PC-9 (cell line): ENCODE measurements around the gene SLC6A6. TPM values are rescaled to one million over a fixed set of nuclear protein-coding genes. Genes with fewer than 3 reads are reported as not detected.

ENCODE experiments used
- BruUV-seq: library from RNA; stranded (reverse); fragments of 400-500 nt; replicated peaks from 2 replicates; lab custom pipeline; 2021; lab: Mats Ljungman, UMichigan
- CTCF ChIA-PET: fragments of 300-600 bp; sonication (Branson Sonifier 250); formaldehyde crosslinking; loops from one replicate; lab custom pipeline; 2022; ENCODE audit warnings: antibody characterized with exemption; lab: Charles Lee
- POLR2A ChIA-PET: fragments of 300-600 bp; sonication (Branson Sonifier 250); formaldehyde crosslinking; loops from one replicate; lab custom pipeline; 2022; ENCODE audit warnings: antibody characterized with exemption; ENCODE audit not compliant: unreplicated experiment; lab: Charles Lee
- DNase-seq, 2 experiments: peaks; one replicate each; pipeline versions ENCODE4 v3.0.0 to v3.0.0-alpha.2; 2015 to 2022; ENCODE audit warnings: mixed read lengths in 1 of 2
- H2AFZ ChIP-seq: fragments of 200-600 bp; sonication (generic); 2 replicates; pipeline ENCODE4 v1.8.1; 2017; ENCODE audit warnings: antibody characterized with exemption
- H3F3A ChIP-seq: fragments of 200-600 bp; sonication (generic); 2 replicates; pipeline ENCODE4 v1.8.1; 2017; ENCODE audit warnings: antibody characterized with exemption, mild to moderate bottlenecking, low read depth; ENCODE audit not compliant: insufficient read depth
- H3K27ac ChIP-seq: fragments of 200-600 bp; sonication (generic); 2 replicates; pipeline ENCODE4 v1.6.1; 2016; ENCODE audit warnings: mixed run types
- H3K27me3 ChIP-seq: fragments of 200-600 bp; sonication (generic); 2 replicates; pipeline ENCODE4 v1.6.1; 2016; ENCODE audit warnings: low read depth, mixed run types; ENCODE audit not compliant: insufficient read depth
- H3K36me3 ChIP-seq: fragments of 200-600 bp; sonication (generic); 2 replicates; pipeline ENCODE4 v1.6.1; 2016; ENCODE audit warnings: low read depth, mixed run types
- H3K4me1 ChIP-seq: fragments of 200-600 bp; sonication (generic); replicated peaks from 2 replicates; pipeline ENCODE4 v1.6.1; 2016; ENCODE audit warnings: mixed run types; ENCODE audit not compliant: insufficient read depth
- H3K4me2 ChIP-seq: fragments of 200-600 bp; sonication (generic); 2 replicates; pipeline ENCODE4 v1.6.1; 2017; ENCODE audit warnings: mixed run types
- H3K4me3 ChIP-seq: fragments of 200-600 bp; sonication (generic); 2 replicates; pipeline ENCODE4 v1.6.1; 2016; ENCODE audit warnings: mixed run types
- H3K79me2 ChIP-seq: fragments of 200-600 bp; sonication (generic); 2 replicates; pipeline ENCODE4 v1.6.1; 2017; ENCODE audit warnings: low read depth, mixed run types
- H3K9me2 ChIP-seq: fragments of 200-600 bp; sonication (generic); 2 replicates; pipeline ENCODE4 v1.8.1; 2017; ENCODE audit warnings: mild to moderate bottlenecking; ENCODE audit not compliant: insufficient read depth
- H3K9me3 ChIP-seq: fragments of 200-600 bp; sonication (generic); 2 replicates; pipeline ENCODE4 v1.8.1; 2016; ENCODE audit warnings: low read depth; ENCODE audit not compliant: insufficient read depth
- H4K20me1 ChIP-seq: fragments of 200-600 bp; sonication (generic); 2 replicates; pipeline ENCODE4 v1.8.1; 2017; ENCODE audit not compliant: insufficient read depth
- EZH2 ChIP-seq: fragments of 200-600 bp; sonication (generic); IDR thresholded peaks from 2 replicates; pipeline ENCODE4 v1.8.0; 2017; ENCODE audit warnings: antibody characterized with exemption, low read depth
- intact Hi-C: fragments of 100-400 bp; cut with micrococcal nuclease; formaldehyde crosslinking; loops from one replicate; pipeline ENCODE4 v1.10.0; 2022; ENCODE audit not compliant: unreplicated experiment
- total RNA-seq: library from RNA; stranded (reverse); gene quantifications from 2 replicates; pipeline ENCODE4 v1.2.3, GENCODE V29; 2021
- TF ChIP-seq, protein P1 (sequence below): fragments of 200-600 bp; sonication (generic); conservative IDR thresholded peaks from 2 replicates; pipeline ENCODE4 v1.6.1; 2017; ENCODE audit warnings: mixed run types, antibody characterized with exemption, mild to moderate bottlenecking, moderate library complexity

SLC6A6 gene
- total RNA-seq, 1 experiment from 2014 or later = 122 TPM

DNA sequence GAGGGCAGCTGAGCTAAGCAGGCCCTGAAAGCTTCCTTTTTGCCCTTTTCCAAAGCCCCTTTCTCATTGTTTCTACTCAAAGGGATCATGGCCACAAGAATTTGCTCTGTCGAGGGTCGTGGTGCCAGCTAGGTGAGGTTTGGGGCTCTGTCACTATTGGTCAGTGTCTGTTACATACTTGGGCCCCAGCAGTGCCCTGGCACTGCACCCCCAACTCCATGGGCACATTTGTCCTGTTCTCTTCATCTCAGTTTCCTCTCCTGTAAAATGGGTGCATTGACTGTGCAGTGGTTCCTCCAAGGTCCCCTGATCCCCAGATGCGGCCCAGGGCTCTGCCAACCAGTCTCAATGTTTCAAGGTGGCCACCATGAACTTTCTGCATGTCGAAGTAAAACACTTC is 62.1 kb downstream of the SLC6A6 start:
- DNase-seq = no peak
- no peaks in the 10 kb centered on the region for H3K27me3 ChIP-seq
- ChIA-PET POLR2A (interaction anchor here (0.6 kb wide), 1 partner anchor 78 kb away, joined by 3 read pairs; no protein-coding TSS in a partner anchor), CTCF (no interaction called here)
- no peaks in the 10 kb centered on the region for H3K9me3 ChIP-seq
- H3K27ac ChIP-seq = no peak overlapping the region
- peaks cover 14% of the 10 kb centered on the region; the same call in 1 of the 2 replicates for H3K36me3 ChIP-seq
- TF ChIP-seq, protein P1, sequence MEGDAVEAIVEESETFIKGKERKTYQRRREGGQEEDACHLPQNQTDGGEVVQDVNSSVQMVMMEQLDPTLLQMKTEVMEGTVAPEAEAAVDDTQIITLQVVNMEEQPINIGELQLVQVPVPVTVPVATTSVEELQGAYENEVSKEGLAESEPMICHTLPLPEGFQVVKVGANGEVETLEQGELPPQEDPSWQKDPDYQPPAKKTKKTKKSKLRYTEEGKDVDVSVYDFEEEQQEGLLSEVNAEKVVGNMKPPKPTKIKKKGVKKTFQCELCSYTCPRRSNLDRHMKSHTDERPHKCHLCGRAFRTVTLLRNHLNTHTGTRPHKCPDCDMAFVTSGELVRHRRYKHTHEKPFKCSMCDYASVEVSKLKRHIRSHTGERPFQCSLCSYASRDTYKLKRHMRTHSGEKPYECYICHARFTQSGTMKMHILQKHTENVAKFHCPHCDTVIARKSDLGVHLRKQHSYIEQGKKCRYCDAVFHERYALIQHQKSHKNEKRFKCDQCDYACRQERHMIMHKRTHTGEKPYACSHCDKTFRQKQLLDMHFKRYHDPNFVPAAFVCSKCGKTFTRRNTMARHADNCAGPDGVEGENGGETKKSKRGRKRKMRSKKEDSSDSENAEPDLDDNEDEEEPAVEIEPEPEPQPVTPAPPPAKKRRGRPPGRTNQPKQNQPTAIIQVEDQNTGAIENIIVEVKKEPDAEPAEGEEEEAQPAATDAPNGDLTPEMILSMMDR = no peak
- TF ChIP-seq EZH2 = no peak
- no peak overlapping the region for H2AFZ ChIP-seq
- H3K79me2 ChIP-seq = no peaks in the 10 kb centered on the region
- no peak overlapping the region for H3K4me2 ChIP-seq
- BruUV-seq = no TSS peak
- no peak overlapping the region for H3K4me3 ChIP-seq
- H3K9me2 ChIP-seq = no peaks in the 10 kb centered on the region
- H4K20me1 ChIP-seq = no peaks in the 10 kb centered on the region; the same call in 1 of the 2 replicates
- H3K4me1 ChIP-seq = no peaks in the 10 kb centered on the region
- intact Hi-C loops = no loop called here
- H3F3A ChIP-seq = peaks cover 29% of the 10 kb centered on the region

DNA sequence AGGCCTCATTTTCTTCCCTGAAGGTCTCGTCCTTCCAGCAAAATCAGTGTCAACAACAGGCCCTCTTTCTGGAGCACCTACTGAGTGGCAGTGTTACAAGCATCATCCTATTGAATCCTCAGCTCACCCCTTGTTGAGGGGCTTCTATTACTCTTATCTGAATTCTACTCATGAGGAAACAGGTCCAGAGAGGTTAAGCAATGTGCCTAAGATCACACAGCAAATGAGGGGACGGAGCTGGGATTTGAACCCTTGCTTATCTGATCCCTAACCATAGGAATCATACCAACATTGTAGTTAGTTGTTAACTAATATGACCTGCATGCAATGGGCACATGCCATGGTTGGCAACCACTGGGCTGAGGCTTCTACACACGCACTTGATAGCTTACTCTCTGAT is 63.0 kb downstream of the SLC6A6 start:
- Histone ChIP-seq H3K36me3 (peaks cover 6% of the 10 kb centered on the region; the same call in 1 of the 2 replicates), H3K27ac (no peak overlapping the region), H3F3A (peaks cover 22% of the 10 kb centered on the region), H3K4me3 (no peak overlapping the region), H3K79me2 (no peaks in the 10 kb centered on the region), H3K4me2 (no peak overlapping the region), H4K20me1 (no peaks in the 10 kb centered on the region; the same call in 1 of the 2 replicates), H2AFZ (no peak overlapping the region), H3K27me3 (no peaks in the 10 kb centered on the region), H3K4me1 (no peaks in the 10 kb centered on the region), H3K9me3 (no peaks in the 10 kb centered on the region), H3K9me2 (no peaks in the 10 kb centered on the region)
- ChIA-PET CTCF (no interaction called here), POLR2A (no interaction called here)
- TF ChIP-seq, protein P1 = no peak
- TF ChIP-seq EZH2 = no peak
- no TSS peak for BruUV-seq
- intact Hi-C loops = no loop called here
- no peak for DNase-seq

DNA sequence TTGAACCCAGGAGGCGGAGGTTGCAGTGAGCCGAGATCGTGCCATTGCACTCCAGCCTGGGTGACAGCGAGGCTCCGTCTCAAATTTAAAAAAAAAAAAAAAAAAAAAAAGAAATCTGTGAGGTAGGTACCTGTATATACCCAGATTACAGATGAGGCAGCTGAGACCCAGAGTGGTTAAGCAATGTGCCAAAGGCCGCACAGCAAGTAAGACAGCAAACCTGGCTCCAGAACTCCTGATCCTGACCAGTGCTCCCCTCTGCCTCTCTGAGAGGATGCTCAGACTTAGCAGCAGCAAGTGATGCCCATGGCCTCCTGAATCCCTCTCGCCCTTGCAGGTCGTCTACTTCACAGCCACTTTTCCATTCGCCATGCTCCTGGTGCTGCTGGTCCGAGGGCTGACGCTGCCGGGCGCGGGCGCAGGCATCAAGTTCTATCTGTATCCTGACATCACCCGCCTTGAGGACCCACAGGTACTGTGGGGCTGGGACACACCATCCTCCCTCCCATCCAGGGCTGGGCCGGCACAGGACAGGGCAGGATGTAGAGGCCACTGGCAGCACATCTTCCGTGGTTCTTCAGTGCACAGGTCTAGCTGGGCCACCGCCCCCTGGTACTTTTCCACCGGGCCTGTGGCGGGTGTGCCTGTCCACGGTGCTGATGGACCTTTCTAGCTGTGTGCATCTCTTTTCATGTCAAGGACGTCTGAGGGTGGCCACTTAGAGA is 63.9 kb downstream of the SLC6A6 start:
- TF ChIP-seq, protein P1 = no peak
- no peak for TF ChIP-seq EZH2
- ChIA-PET POLR2A (no interaction called here), CTCF (no interaction called here)
- Histone ChIP-seq H3K36me3 (peaks cover 6% of the 10 kb centered on the region; the same call in 1 of the 2 replicates), H3K27me3 (no peaks in the 10 kb centered on the region), H3K27ac (no peak overlapping the region), H3K79me2 (no peaks in the 10 kb centered on the region), H3K4me2 (no peak overlapping the region), H3K4me1 (no peaks in the 10 kb centered on the region), H3K9me3 (no peaks in the 10 kb centered on the region), H2AFZ (no peak overlapping the region), H3K4me3 (no peak overlapping the region), H4K20me1 (no peaks in the 10 kb centered on the region; the same call in 1 of the 2 replicates), H3F3A (peaks cover 21% of the 10 kb centered on the region), H3K9me2 (no peaks in the 10 kb centered on the region)
- BruUV-seq = no TSS peak
- intact Hi-C loops = no loop called here
- no peak for DNase-seq
